DOHH2 (cell line): Measurements from ENCODE around the gene ENDOV.

Source experiments
- EZH2phosphoT487 ChIP-seq: fragments of 200-600 bp; sonication (generic); IDR thresholded peaks from 2 replicates; pipeline ENCODE4 v1.6.1; 2017; ENCODE audit warnings: borderline replicate concordance, mild to moderate bottlenecking, antibody characterized with exemption, low read length, moderate library complexity, mixed read lengths
- TF ChIP-seq, protein P1 (sequence below): fragments of 200-600 bp; sonication (generic); IDR thresholded peaks from one replicate; pipeline ENCODE4 v1.5.1; 2014; ENCODE audit warnings: antibody characterized with exemption, mild to moderate bottlenecking, low read depth, low read length; ENCODE audit not compliant: poor library complexity, severe bottlenecking

DNA sequence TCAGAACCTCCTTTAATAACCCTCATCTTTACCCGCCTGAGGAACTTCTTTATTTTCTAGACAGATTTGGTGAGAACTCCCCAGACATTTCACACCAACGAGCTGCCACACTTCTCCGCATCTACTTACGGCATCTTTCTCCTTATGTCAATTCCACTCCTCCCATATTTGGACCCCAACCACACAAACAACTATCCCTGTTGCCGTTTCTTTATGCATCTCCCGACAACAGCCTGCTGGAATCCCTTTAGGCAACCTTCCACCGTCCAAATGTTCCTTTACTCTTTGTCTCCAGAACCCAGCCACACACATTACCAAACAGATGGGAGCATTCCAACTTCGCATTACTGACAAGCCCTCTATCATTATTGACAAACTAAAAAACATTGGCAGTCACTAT lies 8.8 kb upstream of the ENDOV start:
- TF ChIP-seq, protein P1, sequence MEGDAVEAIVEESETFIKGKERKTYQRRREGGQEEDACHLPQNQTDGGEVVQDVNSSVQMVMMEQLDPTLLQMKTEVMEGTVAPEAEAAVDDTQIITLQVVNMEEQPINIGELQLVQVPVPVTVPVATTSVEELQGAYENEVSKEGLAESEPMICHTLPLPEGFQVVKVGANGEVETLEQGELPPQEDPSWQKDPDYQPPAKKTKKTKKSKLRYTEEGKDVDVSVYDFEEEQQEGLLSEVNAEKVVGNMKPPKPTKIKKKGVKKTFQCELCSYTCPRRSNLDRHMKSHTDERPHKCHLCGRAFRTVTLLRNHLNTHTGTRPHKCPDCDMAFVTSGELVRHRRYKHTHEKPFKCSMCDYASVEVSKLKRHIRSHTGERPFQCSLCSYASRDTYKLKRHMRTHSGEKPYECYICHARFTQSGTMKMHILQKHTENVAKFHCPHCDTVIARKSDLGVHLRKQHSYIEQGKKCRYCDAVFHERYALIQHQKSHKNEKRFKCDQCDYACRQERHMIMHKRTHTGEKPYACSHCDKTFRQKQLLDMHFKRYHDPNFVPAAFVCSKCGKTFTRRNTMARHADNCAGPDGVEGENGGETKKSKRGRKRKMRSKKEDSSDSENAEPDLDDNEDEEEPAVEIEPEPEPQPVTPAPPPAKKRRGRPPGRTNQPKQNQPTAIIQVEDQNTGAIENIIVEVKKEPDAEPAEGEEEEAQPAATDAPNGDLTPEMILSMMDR: no peak
- no peak for TF ChIP-seq EZH2phosphoT487
